ENCODE results near the gene MKRN2. TPM values are rescaled to one million over a fixed set of nuclear protein-coding genes. Genes with fewer than 3 reads are reported as not detected.
"Not testable (repeated sequence)": the region's sequence is repeated elsewhere in the genome, so short reads cannot be mapped to it uniquely, and the experiment has no call there.

Gene MKRN2
- total RNA-seq, 4 donors from 2014 or later = 35.5 to 49.4 (median 45.3) TPM

DNA sequence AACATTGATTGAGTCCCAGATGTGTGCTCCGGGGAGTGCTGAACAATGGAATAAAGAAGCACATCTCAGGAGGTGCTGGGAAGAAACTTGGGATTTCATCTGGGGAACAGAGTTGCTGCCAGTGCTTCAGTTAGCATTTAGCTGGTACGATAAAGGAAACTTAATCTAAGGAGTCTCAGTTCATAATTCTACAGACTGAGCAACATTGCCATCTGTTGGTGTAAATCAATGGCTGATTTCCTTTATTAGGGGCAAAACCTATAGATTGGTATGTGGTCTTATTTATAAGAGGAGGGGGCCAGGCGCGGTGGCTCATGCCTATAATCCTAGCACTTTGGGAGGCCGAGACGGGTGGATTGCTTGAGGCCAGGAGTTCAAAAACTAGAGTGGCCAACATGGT lies 20.5 kb upstream of the MKRN2 start:
- 71 to 76% methylated on average over 6 of the region's 6 CpGs for WGBS, 2 donors
- TF ChIP-seq, protein P1, sequence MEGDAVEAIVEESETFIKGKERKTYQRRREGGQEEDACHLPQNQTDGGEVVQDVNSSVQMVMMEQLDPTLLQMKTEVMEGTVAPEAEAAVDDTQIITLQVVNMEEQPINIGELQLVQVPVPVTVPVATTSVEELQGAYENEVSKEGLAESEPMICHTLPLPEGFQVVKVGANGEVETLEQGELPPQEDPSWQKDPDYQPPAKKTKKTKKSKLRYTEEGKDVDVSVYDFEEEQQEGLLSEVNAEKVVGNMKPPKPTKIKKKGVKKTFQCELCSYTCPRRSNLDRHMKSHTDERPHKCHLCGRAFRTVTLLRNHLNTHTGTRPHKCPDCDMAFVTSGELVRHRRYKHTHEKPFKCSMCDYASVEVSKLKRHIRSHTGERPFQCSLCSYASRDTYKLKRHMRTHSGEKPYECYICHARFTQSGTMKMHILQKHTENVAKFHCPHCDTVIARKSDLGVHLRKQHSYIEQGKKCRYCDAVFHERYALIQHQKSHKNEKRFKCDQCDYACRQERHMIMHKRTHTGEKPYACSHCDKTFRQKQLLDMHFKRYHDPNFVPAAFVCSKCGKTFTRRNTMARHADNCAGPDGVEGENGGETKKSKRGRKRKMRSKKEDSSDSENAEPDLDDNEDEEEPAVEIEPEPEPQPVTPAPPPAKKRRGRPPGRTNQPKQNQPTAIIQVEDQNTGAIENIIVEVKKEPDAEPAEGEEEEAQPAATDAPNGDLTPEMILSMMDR (IDR thresholded peaks at IDR 0.05) = peak in 1 of 5 experiments; percentile 21
- no peak for TF ChIP-seq POLR2A (IDR thresholded peaks at IDR 0.05)
- Histone ChIP-seq H3K4me3 (no peak overlapping the region), H3K4me1 (no peaks in the 10 kb centered on the region), H3K27me3 (no peaks in the 10 kb centered on the region), H3K36me3 (peaks cover 0 to 42% (median 0%) of the 10 kb centered on the region in 3 donors), H3K9me3 (no peaks in the 10 kb centered on the region), H3K27ac (no peak overlapping the region)
- no peak for DNase-seq (ENCODE audit: low spot score in 2 of 2)

DNA sequence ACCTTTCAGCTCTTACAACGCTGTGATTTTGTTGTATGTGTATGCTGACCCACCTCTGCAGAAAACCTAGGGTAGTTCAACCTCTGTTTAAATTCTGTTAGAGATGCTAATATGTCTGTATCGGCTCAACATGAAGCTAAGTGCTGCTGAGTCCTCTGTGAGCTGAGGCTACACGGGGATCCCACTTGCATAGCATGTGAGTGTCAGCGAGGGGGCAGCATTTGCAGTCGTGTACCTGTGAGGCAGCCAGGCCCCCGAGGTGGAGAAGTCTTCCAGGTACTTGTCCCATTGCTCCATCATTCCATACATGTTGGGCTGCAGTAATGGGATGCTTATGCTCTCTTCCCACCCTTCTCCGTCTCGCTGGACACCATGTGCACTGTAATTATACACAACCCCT lies 15.3 kb upstream of the MKRN2 start:
- Histone ChIP-seq H3K27me3 (no peaks in the 10 kb centered on the region), H3K4me3 (no peak overlapping the region), H3K27ac (no peak overlapping the region), H3K36me3 (peaks cover 0 to 22% (median 0%) of the 10 kb centered on the region in 3 donors), H3K9me3 (no peaks in the 10 kb centered on the region), H3K4me1 (no peaks in the 10 kb centered on the region)
- DNase-seq (ENCODE audit: low spot score in 2 of 2) = no peak
- TF ChIP-seq, protein P1 (IDR thresholded peaks at IDR 0.05) = no peak
- TF ChIP-seq EP300 (IDR thresholded peaks at IDR 0.05) = no peak
- TF ChIP-seq POLR2A (IDR thresholded peaks at IDR 0.05) = no peak
- WGBS, 2 donors = 66 to 68% methylated on average over 8 of the region's 8 CpGs

DNA sequence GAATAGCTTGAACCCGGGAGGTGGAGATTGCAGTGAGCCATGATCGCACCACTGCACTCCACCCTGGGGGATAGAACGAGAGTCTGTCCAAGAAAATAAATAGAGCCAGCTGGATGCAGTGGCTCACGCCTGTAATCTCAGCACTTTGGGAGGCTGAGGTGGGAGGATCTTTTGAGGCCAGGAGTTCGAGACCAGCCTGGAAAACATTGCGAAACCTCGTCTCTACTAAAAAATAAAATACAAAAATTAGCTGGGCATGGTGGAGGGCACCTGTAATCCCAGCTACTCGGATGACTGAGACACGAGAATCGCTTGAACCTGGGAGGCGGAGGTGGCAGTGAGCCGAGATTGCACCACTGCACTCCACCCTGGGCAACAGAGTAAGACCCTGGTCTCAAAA lies 13.4 kb upstream of the MKRN2 start:
- not testable (repeated sequence) for H3K27ac ChIP-seq; DNase-seq (ENCODE audit: low spot score in 2 of 2); H3K9me3 ChIP-seq; H3K4me1 ChIP-seq; H3K27me3 ChIP-seq; H3K4me3 ChIP-seq
- H3K36me3 ChIP-seq = peaks cover 0 to 22% (median 0%) of the 10 kb centered on the region in 3 donors
- WGBS, 2 donors = 85 to 87% methylated on average over 12 of the region's 12 CpGs

DNA sequence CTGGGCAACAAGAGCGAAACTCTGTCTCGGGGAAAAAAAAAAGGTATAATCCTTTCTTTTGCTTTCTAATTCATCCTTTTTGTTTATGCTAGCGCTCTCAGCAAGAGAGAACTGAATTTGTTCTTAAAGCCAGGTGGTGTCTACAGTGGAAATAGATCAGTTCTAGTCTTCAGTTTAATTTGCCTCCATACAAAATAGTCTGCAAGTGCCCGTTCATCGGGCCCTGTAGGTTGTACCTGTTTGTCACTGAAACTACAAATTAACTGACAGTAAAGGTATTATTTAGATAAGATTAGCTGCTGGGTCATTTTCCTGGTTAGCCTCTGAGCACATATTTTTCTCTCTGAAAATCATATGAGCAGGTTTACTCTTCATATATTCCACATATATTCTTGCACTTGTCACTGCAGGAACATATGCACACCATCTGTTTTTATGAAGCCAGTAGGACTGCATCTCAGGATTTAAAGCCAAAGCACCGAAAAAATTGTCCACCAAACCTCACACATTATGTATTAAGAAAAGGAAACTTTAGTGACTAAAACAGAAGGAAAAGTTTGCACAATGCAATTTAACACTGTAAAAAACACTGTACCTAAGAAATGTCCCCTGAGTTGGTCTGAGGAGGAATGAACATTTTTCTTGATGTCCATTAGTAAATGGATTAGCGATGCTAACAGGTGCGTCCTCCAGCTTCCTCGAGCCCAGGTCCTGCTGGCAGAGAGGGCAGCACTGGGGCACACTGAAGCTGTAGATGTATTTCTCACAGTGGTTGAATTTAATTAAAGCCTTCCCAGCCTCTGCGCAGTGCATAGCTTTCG lies 12.0 kb upstream of the MKRN2 start:
- DNase-seq (ENCODE audit: low spot score in 2 of 2) = no peak
- Histone ChIP-seq H3K27me3 (no peaks in the 10 kb centered on the region), H3K36me3 (peaks cover 0 to 9% (median 0%) of the 10 kb centered on the region in 3 donors), H3K9me3 (no peaks in the 10 kb centered on the region), H3K4me1 (peaks cover 0 to 4% (median 0%) of the 10 kb centered on the region in 4 donors), H3K27ac (no peak overlapping the region), H3K4me3 (no peak overlapping the region)
- TF ChIP-seq POLR2A (IDR thresholded peaks at IDR 0.05) = no peak
- 68 to 76% methylated on average over 11 of the region's 11 CpGs for WGBS, 2 donors

DNA sequence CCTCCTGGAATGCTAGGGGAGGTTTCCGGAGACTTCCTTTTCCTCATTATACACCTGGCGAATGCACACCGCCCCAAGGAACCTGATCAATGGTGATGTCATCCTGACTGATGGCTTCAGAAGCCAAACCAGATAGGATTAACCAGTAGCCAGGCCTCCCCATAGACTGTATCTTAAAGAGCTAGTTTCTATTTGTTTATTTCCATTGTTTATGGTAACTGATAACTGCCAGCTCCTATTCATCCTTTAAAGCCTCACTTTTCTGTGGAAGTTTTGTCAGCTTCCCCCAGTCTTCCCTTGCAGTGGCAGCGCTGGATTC lies 11.5 kb upstream of the MKRN2 start, which contains the start of gene MKRN2OS:
TSS of gene MKRN2OS (minus strand) at position 27 of the 319 bp plus-strand sequence. CDS start 35 bp downstream, outside the sequence.
- TF ChIP-seq POLR2A (IDR thresholded peaks at IDR 0.05) (no peak), EP300 (IDR thresholded peaks at IDR 0.05) (no peak)
- TF ChIP-seq, protein P1 (IDR thresholded peaks at IDR 0.05) = no peak
- Histone ChIP-seq H3K27me3 (no peaks in the 10 kb centered on the region), H3K4me3 (no peak within 1 kb of the TSS), H3K9me3 (no peaks in the 10 kb centered on the region), H3K4me1 (peaks cover 0 to 8% (median 1%) of the 10 kb centered on the region in 4 donors), H3K36me3 (peaks cover 0 to 4% (median 0%) of the 10 kb centered on the region in 3 donors), H3K27ac (no peak within 1 kb of the TSS)
- 65 to 69% methylated on average over 4 of the region's 4 CpGs for WGBS, 2 donors
- no peak for DNase-seq (ENCODE audit: low spot score in 2 of 2)

DNA sequence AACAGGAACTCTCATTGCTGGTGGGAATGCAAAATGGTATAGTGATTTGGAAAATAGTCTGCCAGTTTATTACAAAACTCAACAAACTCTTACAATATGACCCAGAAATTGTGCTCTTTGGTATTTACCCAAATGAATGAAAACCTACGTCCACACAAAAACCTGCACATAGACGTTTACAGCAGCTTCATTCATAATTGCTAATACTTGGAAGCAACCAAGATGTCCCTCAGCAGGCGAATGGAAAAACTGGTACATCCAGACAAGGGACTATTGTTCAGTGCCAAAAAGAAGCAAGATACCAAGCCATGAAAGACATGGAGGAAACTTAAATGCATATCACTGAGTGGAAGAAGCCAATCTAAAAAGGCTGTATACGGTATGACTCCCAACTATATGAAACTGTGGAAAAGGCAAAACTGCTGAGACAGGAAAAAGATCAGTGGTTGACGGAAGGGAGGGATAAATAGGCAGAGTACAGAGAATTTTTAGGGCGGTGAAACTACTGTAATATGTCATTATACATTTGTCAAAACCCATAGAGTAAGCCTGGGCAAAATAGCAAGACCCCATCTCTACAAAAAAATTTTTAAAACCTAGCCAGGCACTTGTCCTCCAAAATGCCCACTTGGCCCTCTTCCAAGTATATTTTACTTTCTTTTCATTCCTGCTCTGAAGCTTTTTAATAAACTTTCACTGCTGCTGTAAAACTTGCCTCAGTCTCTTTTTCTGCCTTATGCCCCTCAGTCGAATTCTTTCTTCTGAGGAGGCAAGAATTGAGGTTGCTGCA lies 6.7 kb upstream of the MKRN2 start:
- 49 to 53% methylated on average over 7 of the region's 7 CpGs for WGBS, 2 donors
- peak in 1 of 2 donors; percentile 46 for TF ChIP-seq EP300 (IDR thresholded peaks at IDR 0.05)
- TF ChIP-seq POLR2A (IDR thresholded peaks at IDR 0.05) = no peak
- TF ChIP-seq, protein P1 (IDR thresholded peaks at IDR 0.05) = no peak
- Histone ChIP-seq H3K4me3 (no peak overlapping the region), H3K4me1 (peaks cover 0 to 21% (median 2%) of the 10 kb centered on the region in 4 donors), H3K9me3 (no peaks in the 10 kb centered on the region), H3K27me3 (peaks cover 0 to 13% of the 10 kb centered on the region in 2 donors), H3K27ac (peak overlapping the region in 1 of 4 donors; percentile 42), H3K36me3 (no peaks in the 10 kb centered on the region)
- no peak for DNase-seq (ENCODE audit: low spot score in 2 of 2)

Measured in tibial nerve (tissue), 4 donors.